Hematopoietic multipotent progenitor cell treated with erythropoietin and hydrocortisone succinate and interleukin-3 and kit ligand, for 17 days (in vitro differentiated cells): ENCODE results near the gene ADAM8.

Source experiments
- DNase-seq: peaks from one replicate; pipeline ENCODE4 v3.0.0-alpha.2; 2015; ENCODE audit warnings: low spot score

ADAM8 gene

DNA sequence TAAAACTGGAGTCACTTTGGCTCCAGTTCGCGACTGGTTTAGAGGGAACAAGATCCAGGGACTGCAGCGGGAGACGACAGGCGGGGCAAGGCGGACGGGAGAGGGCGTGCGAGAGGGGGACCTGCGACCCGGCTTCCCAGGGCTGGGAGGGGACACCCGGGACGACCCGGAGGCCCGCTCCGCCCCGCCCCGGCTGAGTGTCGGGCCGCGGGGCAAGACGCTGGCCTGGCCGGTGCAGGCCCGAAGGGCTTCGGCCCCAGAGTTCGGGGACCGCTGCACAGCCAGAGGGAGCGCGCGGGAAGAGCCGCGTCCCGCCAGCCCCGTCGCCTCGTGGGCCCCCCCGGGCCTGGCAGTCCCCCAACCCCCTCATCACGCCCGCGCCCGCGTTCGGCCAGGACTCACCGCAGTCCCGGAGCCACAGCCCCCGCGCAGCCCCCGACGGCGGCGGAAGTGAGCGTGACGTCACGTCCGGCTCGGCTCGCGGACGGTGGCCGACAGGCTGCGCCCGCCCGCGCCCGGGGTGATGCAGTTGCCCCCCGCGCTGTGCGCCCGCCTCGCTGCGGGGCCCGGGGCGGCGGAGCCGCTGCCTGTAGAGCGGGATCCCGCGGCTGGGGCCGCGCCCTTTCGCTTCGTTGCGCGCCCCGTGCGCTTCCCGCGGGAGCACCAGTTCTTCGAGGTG is 31.9 kb upstream of the ADAM8 start, which contains the start of the genes TUBGCP2 and ZNF511:
Gene TUBGCP2 (minus strand): TSS at position 452 of the 679 bp plus-strand sequence. CDS start 5,931 bp downstream, outside the sequence.
Gene ZNF511 (plus strand): TSS at position 494 of the 679 bp plus-strand sequence. CDS start 30 bp downstream, at position 524.
- peak; percentile 91 for DNase-seq

DNA sequence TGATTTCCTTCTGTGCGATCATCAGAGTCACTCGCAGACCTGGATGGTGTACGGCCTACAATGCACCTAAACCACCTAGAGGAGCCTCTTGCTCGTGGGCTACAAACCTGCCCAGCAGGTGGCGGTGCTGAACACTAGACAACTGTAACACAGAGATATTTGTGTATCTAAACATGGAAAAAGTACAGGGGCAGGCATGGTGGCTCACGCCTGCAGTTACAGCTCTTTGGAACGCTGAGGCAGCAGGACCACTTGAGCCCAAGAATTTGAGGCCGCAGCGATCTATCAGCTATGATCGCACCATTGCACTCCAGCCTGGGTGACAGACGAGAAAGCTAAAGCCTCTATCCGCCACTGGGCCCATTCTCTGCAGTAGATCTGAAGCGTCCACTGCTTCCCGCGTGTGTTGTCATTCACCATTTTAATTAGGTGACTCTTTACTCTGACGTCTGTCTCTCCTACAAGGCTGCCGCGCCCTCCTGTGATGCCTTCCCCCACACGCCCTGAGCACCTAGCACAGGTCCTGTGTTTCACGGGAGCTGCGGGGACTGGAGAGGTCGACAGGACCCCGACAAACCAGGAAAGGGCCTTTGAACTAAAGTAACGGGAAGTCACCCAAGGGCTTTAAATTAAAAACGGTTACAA is 31.2 kb upstream of the ADAM8 start:
- peak; percentile 87 for DNase-seq

GRCh38 chr10:133306941-133307379 is 30.3 kb upstream of the ADAM8 start:
- no peak for DNase-seq

DNA sequence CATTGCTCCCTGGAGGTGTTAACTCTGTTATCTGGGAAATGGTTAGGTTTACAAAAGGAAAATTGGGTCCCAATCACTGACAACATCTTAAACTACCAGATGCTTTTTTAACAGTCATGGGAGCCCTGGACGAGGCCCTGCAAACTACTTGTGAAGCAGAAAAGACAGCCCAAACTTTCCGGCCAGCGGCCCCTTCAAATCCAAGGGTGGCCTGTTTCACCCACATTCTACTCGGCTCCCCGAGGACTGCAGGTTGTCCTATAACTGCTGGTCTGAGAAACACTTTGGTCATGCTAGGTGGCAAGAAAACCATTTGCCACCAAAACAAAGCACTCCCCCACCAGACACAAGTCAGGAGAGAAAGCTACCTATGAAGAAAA is 29.4 kb upstream of the ADAM8 start:
- no peak for DNase-seq

DNA sequence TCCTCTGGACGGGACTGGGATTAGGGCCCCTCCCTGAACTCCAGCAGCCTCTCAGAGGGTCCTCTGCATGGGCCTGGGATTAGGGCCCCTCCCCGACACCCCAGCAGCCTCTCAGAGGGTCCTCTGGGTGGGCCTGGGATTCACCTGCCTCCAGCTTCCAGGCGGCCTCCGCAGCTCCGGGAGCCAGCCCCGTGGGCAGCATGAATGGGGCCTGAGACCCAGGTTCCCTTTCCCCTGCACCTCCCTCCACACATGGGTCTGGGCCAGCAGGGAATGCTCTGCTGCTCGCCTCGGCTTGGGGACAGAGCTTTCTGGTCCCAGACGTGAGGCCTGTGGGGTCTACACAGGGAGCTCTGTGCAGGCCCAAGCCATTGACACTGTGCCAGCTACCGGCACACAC is 26.5 kb upstream of the ADAM8 start:
- no peak for DNase-seq

GRCh38 chr10:133302230-133302629 is 25.6 kb upstream of the ADAM8 start:
- DNase-seq: no peak

GRCh38 chr10:133299738-133300137 is 23.1 kb upstream of the ADAM8 start:
- DNase-seq: no peak

GRCh38 chr10:133299224-133299623 is 22.6 kb upstream of the ADAM8 start:
- DNase-seq: no peak

DNA sequence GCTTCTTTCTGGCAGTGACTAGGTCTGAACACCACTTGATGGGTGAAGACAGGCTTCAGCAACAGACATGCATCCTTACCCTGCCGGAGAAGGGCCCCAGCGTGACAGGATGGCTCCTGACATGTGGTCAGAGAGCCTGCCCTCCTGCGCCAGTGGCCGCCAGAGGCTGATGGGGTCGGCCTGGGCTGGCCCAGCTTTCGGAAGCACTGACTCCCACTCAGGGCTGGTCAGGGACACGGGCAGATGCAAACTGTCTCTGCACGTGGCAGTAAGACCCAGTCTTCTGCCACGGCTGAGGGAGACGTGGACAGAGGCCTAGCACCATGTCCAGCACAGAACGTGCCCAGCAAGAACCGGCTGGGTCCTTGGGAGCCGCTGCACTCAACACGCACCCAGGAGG is 21.8 kb upstream of the ADAM8 start:
- no peak for DNase-seq

DNA sequence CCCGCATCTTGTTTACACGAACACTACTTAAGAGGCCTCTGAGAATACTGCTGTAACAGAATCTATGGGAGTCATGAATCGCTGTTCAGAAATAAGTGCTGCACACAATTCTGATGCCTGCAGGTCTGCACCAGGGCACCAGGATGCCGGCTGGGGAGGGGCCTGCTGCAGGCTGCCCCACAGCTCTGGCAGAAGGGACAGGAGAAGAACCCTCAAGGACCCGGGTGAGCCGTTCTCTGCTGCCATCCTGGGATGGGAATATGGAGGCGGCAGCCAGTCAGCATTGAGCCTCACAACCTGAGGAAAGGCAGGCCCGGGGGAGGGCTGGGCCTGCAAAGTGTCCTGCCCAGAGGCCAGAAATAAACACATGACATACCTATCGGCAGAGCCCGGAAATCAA is 20.8 kb upstream of the ADAM8 start:
- DNase-seq: no peak

GRCh38 chr10:133295426-133296320 is 19.0 kb upstream of the ADAM8 start:
- no peak for DNase-seq

- no peak for DNase-seq
These were observed 17.5 kb upstream of the ADAM8 start for GRCh38 chr10:133294189-133294588.

DNA sequence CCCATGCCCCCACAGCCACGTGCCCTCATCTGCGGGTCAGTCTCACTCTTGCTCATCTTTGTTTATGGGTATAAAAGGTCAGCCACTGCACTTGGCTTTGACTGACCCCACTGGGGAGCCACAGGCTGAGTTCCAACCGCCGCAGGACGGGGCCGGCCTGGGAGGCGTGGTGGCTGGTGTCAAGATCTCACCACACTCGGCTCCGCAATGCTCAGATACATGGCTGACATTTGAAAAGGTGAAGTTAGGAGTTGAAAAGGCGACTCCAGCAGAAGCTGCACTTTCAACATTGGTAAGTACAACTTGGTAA is 17.1 kb upstream of the ADAM8 start:
- no peak for DNase-seq

DNA sequence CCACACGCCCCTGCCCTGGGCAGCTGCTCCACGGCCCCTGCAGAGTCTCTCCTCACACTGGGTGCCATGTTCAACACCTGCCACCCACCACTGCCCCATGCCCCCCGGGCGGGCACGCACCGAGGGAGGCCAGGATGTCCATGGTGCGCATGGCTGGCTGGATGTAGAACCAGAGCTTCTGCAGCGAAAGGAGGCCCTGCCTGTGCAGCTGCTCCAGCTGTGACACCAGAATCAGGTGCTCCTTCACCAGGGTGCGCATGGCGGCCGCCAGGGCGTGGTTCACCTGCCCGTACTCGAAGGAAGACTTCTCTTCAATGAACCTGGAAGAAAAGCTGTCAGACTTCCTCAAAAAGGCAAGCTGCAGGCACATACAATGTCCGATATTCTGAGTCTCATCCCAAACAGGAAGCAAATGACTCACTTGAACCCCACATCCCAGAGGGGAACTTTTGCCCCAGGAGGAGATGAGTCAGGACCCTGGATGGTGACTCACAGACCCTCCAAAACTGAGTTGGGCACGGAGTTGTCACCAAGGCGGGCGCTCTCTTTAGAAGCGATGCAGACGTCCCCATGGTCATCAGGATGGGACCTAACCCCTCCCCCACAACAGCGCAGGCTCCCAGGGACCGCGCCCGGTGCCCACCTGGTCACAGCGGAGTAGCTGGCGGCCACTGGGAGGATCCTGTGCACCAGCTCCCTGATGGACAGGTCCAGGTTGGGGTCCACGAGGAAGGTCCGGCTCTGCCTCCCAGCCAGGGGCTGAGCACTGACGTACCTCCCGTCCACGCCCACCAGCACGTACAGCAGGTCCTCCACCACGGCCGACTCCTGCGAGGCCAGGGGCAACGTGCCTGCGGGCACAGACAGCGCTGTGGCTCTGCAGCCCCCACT is 16.5 kb upstream of the ADAM8 start:
- no peak for DNase-seq

GRCh38 chr10:133289761-133290160 is 13.1 kb upstream of the ADAM8 start:
- DNase-seq: no peak

DNA sequence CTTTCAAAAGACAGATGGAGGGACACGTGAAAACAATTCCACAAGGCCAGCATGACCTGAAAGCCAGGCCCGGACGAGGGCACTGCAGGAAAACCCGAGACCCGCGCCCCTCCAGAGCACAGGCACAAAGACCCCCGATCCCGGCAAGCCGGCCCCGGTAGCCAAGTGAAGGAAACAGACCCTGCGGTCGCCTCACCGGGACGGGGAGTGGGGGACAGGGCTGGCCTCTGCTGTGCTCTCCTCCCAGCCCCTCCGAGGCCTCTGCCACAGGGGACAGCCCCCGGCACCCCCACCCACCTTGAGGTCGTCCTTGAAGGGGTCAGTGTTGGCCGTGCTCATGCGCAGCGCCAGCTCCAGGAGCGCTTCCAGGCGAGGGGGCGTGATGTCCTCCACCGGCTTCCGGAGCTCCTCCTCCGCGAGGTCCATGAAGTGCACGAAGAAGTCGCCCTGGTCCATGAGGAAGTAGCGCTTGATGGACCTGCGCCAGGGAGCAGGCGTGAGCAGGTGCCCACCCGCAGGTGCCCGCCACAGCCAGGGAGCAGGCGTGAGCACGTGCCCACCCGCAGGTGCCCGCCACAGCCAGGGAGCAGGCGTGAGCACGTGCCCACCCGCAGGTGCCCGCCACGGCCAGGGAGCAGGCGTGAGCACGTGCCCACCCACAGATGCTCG is 11.3 kb upstream of the ADAM8 start:
- no peak for DNase-seq

DNA sequence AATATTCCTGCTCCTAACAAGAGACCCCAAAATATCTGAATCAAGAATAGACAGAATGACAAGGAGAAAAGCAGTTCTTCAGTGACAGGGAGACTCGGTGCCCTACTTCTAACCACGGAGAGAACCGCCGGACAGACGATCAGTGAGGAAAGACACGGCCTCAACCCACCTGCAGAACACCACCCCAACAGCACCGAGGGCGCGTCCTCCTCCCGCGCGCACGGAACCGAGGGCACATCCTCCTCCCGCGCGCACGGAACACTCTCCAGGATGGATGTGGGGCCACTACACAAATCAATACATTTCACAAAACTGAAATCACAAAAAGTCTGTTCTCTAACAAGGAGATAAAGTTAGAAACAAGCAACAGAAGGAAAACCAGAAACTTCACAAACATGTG is 9.7 kb upstream of the ADAM8 start:
- no peak for DNase-seq

DNA sequence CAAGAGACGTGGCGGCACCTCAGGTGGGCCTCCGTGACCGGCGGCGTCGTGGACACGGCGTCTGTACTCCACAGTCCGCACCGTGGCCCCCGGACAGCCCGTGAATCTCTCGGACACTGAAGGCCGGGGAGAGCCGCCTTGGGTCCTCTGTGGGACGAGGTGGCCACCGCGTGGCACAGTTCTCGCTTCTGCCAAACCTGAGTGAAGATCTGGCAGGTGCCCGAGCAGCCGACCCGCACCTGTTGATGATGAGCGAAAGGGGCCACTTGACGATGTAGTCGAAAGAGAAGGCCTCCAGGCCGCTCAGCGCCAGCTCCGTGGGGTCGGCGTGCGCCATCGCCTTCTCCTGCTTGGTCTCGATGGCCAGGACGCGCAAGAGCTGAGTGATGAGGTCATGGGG is 8.5 kb upstream of the ADAM8 start:
- no peak for DNase-seq

DNA sequence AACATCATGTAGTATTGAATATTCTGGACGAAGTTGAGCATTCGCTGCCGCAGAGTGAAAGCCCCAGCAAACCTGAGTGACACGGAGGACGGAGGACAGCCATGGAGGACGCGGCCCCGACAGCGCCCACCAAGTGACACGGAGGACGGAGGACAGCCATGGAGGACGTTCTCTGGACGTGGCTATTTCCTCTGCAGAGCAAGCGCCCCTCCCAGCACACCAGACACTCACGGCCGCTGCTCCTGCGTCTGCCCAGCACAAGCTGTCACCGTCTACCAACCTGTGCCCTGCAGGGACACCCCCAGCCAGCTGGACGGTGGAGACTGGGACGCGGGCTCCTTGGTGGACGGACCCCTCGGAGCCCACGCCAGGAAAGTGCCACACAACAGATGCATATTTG is 7.3 kb upstream of the ADAM8 start:
- DNase-seq: no peak

DNA sequence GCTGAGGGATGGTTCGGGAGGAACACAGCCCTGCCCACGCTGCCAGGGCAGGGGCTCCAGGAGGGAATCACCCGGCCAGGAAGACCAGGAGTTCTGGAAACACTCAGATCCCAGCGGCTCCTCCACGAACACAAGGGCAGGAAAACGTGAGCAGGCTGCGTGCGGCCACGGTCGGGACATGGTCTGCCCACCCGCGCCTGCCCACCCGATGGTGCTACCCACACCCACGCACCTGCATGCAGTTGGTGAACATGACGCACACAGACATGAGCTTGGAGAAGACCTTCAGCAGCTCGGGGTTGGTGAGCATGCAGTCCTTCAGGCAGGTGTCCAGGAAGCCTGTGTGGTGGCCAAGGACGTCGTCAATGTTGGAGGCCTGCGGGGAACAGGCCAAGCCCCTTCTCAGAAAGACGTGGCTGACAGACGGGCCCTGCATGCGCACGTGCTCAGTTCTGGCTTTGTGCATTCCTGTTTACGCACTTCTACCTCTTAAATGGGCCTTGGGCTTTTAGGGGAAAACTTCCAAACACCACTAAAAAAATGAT is 6.2 kb upstream of the ADAM8 start:
- no peak for DNase-seq
